OCI-LY1 (cell line): ENCODE measurements around the gene ZNF502.

Experiments used
- H2AFZ ChIP-seq: fragments of 200-600 bp; sonication (generic), shearing (Covaris generic); 2 replicates; pipeline ENCODE4 v1.6.0; 2014; ENCODE audit warnings: antibody characterized with exemption, mild to moderate bottlenecking, low read length
- H3F3A ChIP-seq: fragments of 200-600 bp; sonication (generic), shearing (Covaris generic); 2 replicates; pipeline ENCODE4 v1.6.0; 2014; ENCODE audit warnings: mild to moderate bottlenecking, antibody characterized with exemption, low read length, moderate library complexity; ENCODE audit not compliant: insufficient read depth
- H3K27ac ChIP-seq: fragments of 200-600 bp; sonication (generic); 2 replicates; pipeline ENCODE4 v1.5.1; 2014; ENCODE audit warnings: low read length, mixed run types, mild to moderate bottlenecking, low read depth; ENCODE audit not compliant: poor library complexity, severe bottlenecking
- H3K27me3 ChIP-seq: fragments of 200-600 bp; sonication (generic); 2 replicates; pipeline ENCODE4 v1.6.0; 2014; ENCODE audit warnings: antibody characterized with exemption, mild to moderate bottlenecking, low read length, moderate library complexity; ENCODE audit not compliant: insufficient read depth
- H3K36me3 ChIP-seq: fragments of 200-600 bp; sonication (generic); 2 replicates; pipeline ENCODE4 v1.6.1; 2014; ENCODE audit warnings: mild to moderate bottlenecking, antibody characterized with exemption, low read length, moderate library complexity, mixed read lengths; ENCODE audit not compliant: insufficient read depth
- H3K4me1 ChIP-seq: fragments of 200-600 bp; sonication (generic); 2 replicates; pipeline ENCODE4 v1.5.1; 2014; ENCODE audit warnings: mild to moderate bottlenecking, low read length, moderate library complexity; ENCODE audit not compliant: insufficient read depth, severe bottlenecking
- H3K4me2 ChIP-seq: fragments of 200-600 bp; sonication (generic), shearing (Covaris generic); 2 replicates; pipeline ENCODE4 v1.6.1; 2014; ENCODE audit warnings: low read length
- H3K4me3 ChIP-seq: fragments of 200-600 bp; sonication (generic); 2 replicates; pipeline ENCODE4 v1.5.1; 2014; ENCODE audit warnings: low read length, low read depth, mild to moderate bottlenecking, mixed read lengths; ENCODE audit not compliant: poor library complexity, severe bottlenecking
- H3K79me2 ChIP-seq: fragments of 200-600 bp; shearing (Covaris generic); 2 replicates; pipeline ENCODE4 v1.6.1; 2016; ENCODE audit warnings: mixed run types, low read length, mixed read lengths; ENCODE audit not compliant: insufficient read depth
- H3K9ac ChIP-seq: fragments of 200-600 bp; sonication (generic), shearing (Covaris generic); 2 replicates; pipeline ENCODE4 v1.6.1; 2014; ENCODE audit warnings: mild to moderate bottlenecking, low read length, mixed read lengths
- H3K9me2 ChIP-seq: fragments of 200-600 bp; sonication (generic), shearing (Covaris generic); 2 replicates; pipeline ENCODE4 v1.6.1; 2014; ENCODE audit warnings: low read depth, mild to moderate bottlenecking, low read length, mixed read lengths
- H3K9me3 ChIP-seq: fragments of 200-600 bp; shearing (Covaris generic); 2 replicates; pipeline ENCODE4 v1.6.1; 2014; ENCODE audit warnings: low read length, mixed read lengths
- H4K20me1 ChIP-seq: fragments of 200-600 bp; sonication (generic), shearing (Covaris generic); 2 replicates; pipeline ENCODE4 v1.6.0; 2016; ENCODE audit warnings: mild to moderate bottlenecking, low read length; ENCODE audit not compliant: insufficient read depth
- CTCF ChIP-seq: fragments of 200-600 bp; sonication (generic), shearing (Covaris generic); IDR thresholded peaks from 2 replicates; pipeline ENCODE4 v1.5.1; 2017; ENCODE audit warnings: mild to moderate bottlenecking, antibody characterized with exemption, low read length, moderate library complexity, mixed read lengths
- EZH2 ChIP-seq: fragments of 200-600 bp; sonication (generic), shearing (Covaris generic); IDR thresholded peaks from 2 replicates; pipeline ENCODE4 v1.8.0; 2017; ENCODE audit warnings: borderline replicate concordance, mixed run types, mild to moderate bottlenecking, antibody characterized with exemption, low read length, moderate library complexity, mixed read lengths

The ZNF502 gene

DNA sequence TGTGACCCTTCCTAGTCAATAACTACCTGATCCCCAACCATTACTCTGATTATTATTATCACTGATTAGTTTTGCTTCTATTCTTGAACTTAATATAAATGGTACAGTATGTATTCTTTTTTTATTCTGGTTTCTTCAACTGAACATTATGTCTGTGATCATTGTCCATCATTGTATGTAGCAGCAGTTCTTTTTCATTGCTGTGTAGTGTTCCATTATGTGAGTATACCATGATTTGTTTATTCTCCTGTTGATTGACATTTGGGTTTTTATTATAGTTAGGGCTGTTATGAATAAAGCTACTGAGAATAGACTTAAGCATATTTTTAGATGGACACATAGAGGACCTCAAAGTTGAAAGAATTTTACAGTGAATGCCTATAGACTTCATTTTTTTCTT lies 51.8 kb downstream of the ZNF502 start:
- H3K4me3 ChIP-seq: no peak overlapping the region
- H3K9ac ChIP-seq: no peak overlapping the region
- peaks cover 11% of the 10 kb centered on the region for H3K4me1 ChIP-seq
- H2AFZ ChIP-seq: no peak overlapping the region
- no peaks in the 10 kb centered on the region for H4K20me1 ChIP-seq
- H3K27ac ChIP-seq: no peak overlapping the region
- no peaks in the 10 kb centered on the region for H3K9me2 ChIP-seq
- no peaks in the 10 kb centered on the region for H3F3A ChIP-seq
- TF ChIP-seq EZH2 (no peak), CTCF (no peak)
- peaks cover 64% of the 10 kb centered on the region for H3K36me3 ChIP-seq
- peaks cover 12% of the 10 kb centered on the region for H3K9me3 ChIP-seq
- H3K27me3 ChIP-seq: no peaks in the 10 kb centered on the region
- no peak overlapping the region for H3K4me2 ChIP-seq
- H3K79me2 ChIP-seq: peaks cover 63% of the 10 kb centered on the region

GRCh38 chr3:44771424-44772098 lies 59.1 kb downstream of the ZNF502 start:
- H3K9me3 ChIP-seq: peaks cover 25% of the 10 kb centered on the region
- H2AFZ ChIP-seq: no peak overlapping the region
- H3K4me2 ChIP-seq: no peak overlapping the region
- no peaks in the 10 kb centered on the region for H3K4me1 ChIP-seq
- no peak overlapping the region for H3K9ac ChIP-seq
- peaks cover 28% of the 10 kb centered on the region; the same call in 1 of the 2 replicates for H3K79me2 ChIP-seq
- H3K27ac ChIP-seq: no peak overlapping the region
- H3K36me3 ChIP-seq: peaks cover 97% of the 10 kb centered on the region
- no peaks in the 10 kb centered on the region for H4K20me1 ChIP-seq
- no peaks in the 10 kb centered on the region for H3K27me3 ChIP-seq
- no peak for TF ChIP-seq EZH2
- no peak for TF ChIP-seq CTCF
- H3K9me2 ChIP-seq: no peaks in the 10 kb centered on the region
- no peak overlapping the region for H3K4me3 ChIP-seq
- no peaks in the 10 kb centered on the region; the same call in 1 of the 2 replicates for H3F3A ChIP-seq

DNA sequence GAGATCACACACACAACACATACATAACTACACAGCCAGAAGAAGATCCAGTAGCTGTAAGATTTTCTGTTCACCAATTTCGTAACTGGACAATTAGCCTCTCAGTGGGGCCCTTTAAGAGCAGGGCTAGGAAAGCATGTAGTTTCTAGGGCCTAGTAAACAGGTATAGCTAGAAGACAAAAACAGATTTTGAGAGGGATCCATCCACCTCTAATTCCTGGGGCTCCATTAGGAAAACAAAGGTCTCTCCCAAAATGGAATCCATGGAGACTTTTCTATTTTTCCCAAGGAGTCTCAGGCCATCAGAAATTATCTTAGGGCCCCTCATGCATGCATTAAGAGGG lies 59.6 kb downstream of the ZNF502 start:
- H3K4me3 ChIP-seq: no peak overlapping the region
- no peaks in the 10 kb centered on the region for H3K27me3 ChIP-seq
- TF ChIP-seq EZH2 (no peak), CTCF (no peak)
- no peaks in the 10 kb centered on the region; the same call in 1 of the 2 replicates for H3F3A ChIP-seq
- no peak overlapping the region for H2AFZ ChIP-seq
- no peak overlapping the region for H3K4me2 ChIP-seq
- H3K9ac ChIP-seq: no peak overlapping the region
- no peak overlapping the region for H3K27ac ChIP-seq
- peaks cover 25% of the 10 kb centered on the region; the same call in 1 of the 2 replicates for H3K79me2 ChIP-seq
- no peaks in the 10 kb centered on the region for H4K20me1 ChIP-seq
- peaks cover 99% of the 10 kb centered on the region for H3K36me3 ChIP-seq
- peaks cover 25% of the 10 kb centered on the region for H3K9me3 ChIP-seq
- no peaks in the 10 kb centered on the region for H3K9me2 ChIP-seq
- H3K4me1 ChIP-seq: no peaks in the 10 kb centered on the region
